SH-SY5Y (cell line): ENCODE measurements around the gene PRMT5.

ENCODE experiments used
- GATA2 ChIP-seq: IDR thresholded peaks from 2 replicates; pipeline ENCODE4 v1.6.1; 2011; ENCODE audit warnings: mild to moderate bottlenecking, low read depth, low read length
- GATA3 ChIP-seq: IDR thresholded peaks from 2 replicates; pipeline ENCODE4 v1.6.1; 2011; ENCODE audit warnings: low read depth, mild to moderate bottlenecking, low read length, moderate library complexity

DNA sequence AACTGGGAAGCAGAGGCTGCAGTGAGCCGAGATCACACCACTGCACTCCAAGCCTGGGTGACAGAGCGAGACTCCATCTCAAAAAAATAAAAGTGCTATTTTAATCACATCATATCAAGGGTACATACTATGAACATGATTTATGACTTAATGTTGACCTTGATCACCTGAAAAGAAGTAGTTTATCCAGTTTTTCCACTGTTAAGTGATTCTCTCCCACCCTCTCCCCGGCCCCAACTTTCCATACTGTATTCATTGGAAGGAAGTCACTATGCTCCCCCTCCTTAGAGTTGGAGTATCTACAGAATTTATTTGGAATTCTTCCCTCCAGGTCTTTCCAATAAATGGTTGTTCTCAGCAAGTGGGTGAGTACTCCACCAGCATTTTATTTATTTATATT, 3.0 kb upstream of the PRMT5 start:
- TF ChIP-seq GATA2: no peak
- TF ChIP-seq GATA3: no peak
